GM12878 (cell line): ENCODE results near the gene TLNRD1. TPM values are rescaled to one million over a fixed set of nuclear protein-coding genes. Genes with fewer than 3 reads are reported as not detected.

Experiments
- ATAC-seq: fragments of 200-7000 bp; cut with Tn5 transposase; 3 replicates; pipeline ENCODE4 v1.9.1; 2020; ENCODE audit warnings: mild to moderate bottlenecking, moderate library complexity
- BruUV-seq: library from RNA; stranded (reverse); fragments of 400-500 nt; replicated peaks from 2 replicates; lab custom pipeline; 2021; lab: Mats Ljungman, UMichigan
- CTCF ChIA-PET: fragments of 300-600 bp; sonication (Branson Sonifier 250); formaldehyde crosslinking; extraction: SDS; loops from one replicate; lab custom pipeline; 2021; ENCODE audit warnings: inconsistent platforms; lab: Yijun Ruan, JAX
- POLR2A ChIA-PET: fragments of 350-600 bp; formaldehyde crosslinking; extraction: SDS; loops from one replicate; lab custom pipeline; 2021; ENCODE audit warnings: inconsistent platforms; lab: Charles Lee
- RAD21 ChIA-PET: fragments of 300-600 bp; sonication (Branson Sonifier 250); formaldehyde crosslinking; loops from one replicate; lab custom pipeline; 2023; ENCODE audit warnings: antibody characterized with exemption; ENCODE audit not compliant: unreplicated experiment; lab: Charles Lee
- SMC1A ChIA-PET: fragments of 300-600 bp; sonication (Branson Sonifier 250); formaldehyde crosslinking; loops from one replicate; lab custom pipeline; 2023; ENCODE audit not compliant: unreplicated experiment, uncharacterized antibody; lab: Charles Lee
- DNase-seq: peaks from one replicate; pipeline ENCODE4 v3.0.0-alpha.2; 2011; ENCODE audit warnings: low read depth, low spot score
- FAIRE-seq: peaks from 3 replicates; lab custom pipeline; 2011; peaks lifted over from hg19 to GRCh38; lab: Jason Lieb, UNC
- H2AFZ ChIP-seq: 2 replicates; pipeline ENCODE4 v1.6.0; 2011; ENCODE audit warnings: low read depth, low read length, control low read depth; ENCODE audit not compliant: control insufficient read depth
- H3K27ac ChIP-seq: 2 replicates; pipeline ENCODE4 v1.5.1; 2011; ENCODE audit warnings: control low read depth; ENCODE audit not compliant: control insufficient read depth, insufficient read depth
- H3K27me3 ChIP-seq, 2 experiments: replicated peaks in 1 of 2; 2 replicates each; pipeline versions ENCODE4 v1.6.0 to v1.6.1; 2011; ENCODE audit warnings: low read length in 1 of 2; ENCODE audit not compliant: control insufficient read depth in 2 of 2, insufficient read depth in 2 of 2
- H3K36me3 ChIP-seq, 2 experiments: 2 replicates each; pipeline ENCODE4 v1.5.1; 2011; ENCODE audit warnings: low read length in 1 of 2; ENCODE audit not compliant: control insufficient read depth in 2 of 2, insufficient read depth in 2 of 2
- H3K4me1 ChIP-seq: 2 replicates; pipeline ENCODE4 v1.6.1; 2011; ENCODE audit warnings: mild to moderate bottlenecking, low read length, moderate library complexity, mixed read lengths; ENCODE audit not compliant: control insufficient read depth, insufficient read depth
- H3K4me2 ChIP-seq: 2 replicates; pipeline ENCODE4 v1.6.0; 2011; ENCODE audit warnings: control low read depth; ENCODE audit not compliant: control insufficient read depth, insufficient read depth
- H3K4me3 ChIP-seq: fragments of 200-600 bp; sonication (generic); 2 replicates; pipeline ENCODE4 v1.5.1; 2016
- H3K79me2 ChIP-seq: 2 replicates; pipeline ENCODE4 v1.6.0; 2011; ENCODE audit warnings: low read length; ENCODE audit not compliant: control insufficient read depth, insufficient read depth
- H3K9ac ChIP-seq: 2 replicates; pipeline ENCODE4 v1.8.0; 2011; ENCODE audit warnings: low read length, control low read depth, mixed read lengths; ENCODE audit not compliant: control insufficient read depth, insufficient read depth
- H3K9me3 ChIP-seq: replicated peaks from 3 replicates; pipeline ENCODE4 v1.5.1; 2011; ENCODE audit warnings: mild to moderate bottlenecking, low read length; ENCODE audit not compliant: control insufficient read depth, insufficient read depth
- H4K20me1 ChIP-seq: 2 replicates; pipeline ENCODE4 v1.6.0; 2011; ENCODE audit not compliant: control insufficient read depth, insufficient read depth
- ATF3 ChIP-seq: IDR thresholded peaks from 2 replicates; pipeline ENCODE4 v1.6.1; 2011; ENCODE audit warnings: low read depth, mild to moderate bottlenecking, low read length, moderate library complexity, borderline replicate concordance; ENCODE audit errors: extremely low read depth
- CREM ChIP-seq: IDR thresholded peaks from 2 replicates; pipeline ENCODE4 v1.6.1; 2014; ENCODE audit warnings: antibody characterized with exemption, low read depth
- EGR1 ChIP-seq, 2 experiments: IDR thresholded peaks; 1 replicate in 1 of 2; 2 replicates in 1 of 2; pipeline ENCODE4 v1.6.1; 2011 to 2012; ENCODE audit warnings: low read depth in 2 of 2, low read length in 2 of 2, borderline replicate concordance in 1 of 2, mild to moderate bottlenecking in 1 of 2, moderate library complexity in 1 of 2
- ELK1 ChIP-seq: IDR thresholded peaks from 2 replicates; pipeline ENCODE4 v1.6.1; 2012; ENCODE audit warnings: low read depth, low read length, improper control_type of control experiment
- FOXM1 ChIP-seq: IDR thresholded peaks from 2 replicates; pipeline ENCODE4 v1.6.1; 2012; ENCODE audit warnings: low read depth, mild to moderate bottlenecking, inconsistent platforms, low read length, moderate library complexity
- IKZF1 ChIP-seq: fragments of 450-650 bp; conservative IDR thresholded peaks from 2 replicates; pipeline ENCODE4 v1.6.1; 2017; ENCODE audit warnings: antibody characterized with exemption, mild to moderate bottlenecking
- MAX ChIP-seq: IDR thresholded peaks from 2 replicates; pipeline ENCODE4 v1.6.1; 2012; ENCODE audit warnings: low read depth, low read length, improper control_type of control experiment
- MTA2 ChIP-seq: fragments of 450-650 bp; IDR thresholded peaks from 2 replicates; pipeline ENCODE4 v1.6.1; 2016; ENCODE audit warnings: low read depth, mild to moderate bottlenecking, moderate library complexity
- PAX5 ChIP-seq: IDR thresholded peaks from 2 replicates; pipeline ENCODE4 v1.6.1; 2011; ENCODE audit warnings: low read depth, low read length, borderline replicate concordance
- PBX3 ChIP-seq: IDR thresholded peaks from 2 replicates; pipeline ENCODE4 v1.6.1; 2011; ENCODE audit warnings: mild to moderate bottlenecking, low read depth, low read length, moderate library complexity; ENCODE audit not compliant: insufficient replicate concordance
- USF1 ChIP-seq: IDR thresholded peaks from 2 replicates; pipeline ENCODE4 v1.6.1; 2011; ENCODE audit warnings: borderline replicate concordance, low read depth, mild to moderate bottlenecking, moderate library complexity, mixed read lengths, low read length; ENCODE audit not compliant: insufficient read depth; ENCODE audit errors: extremely low read length
- ZBTB11 ChIP-seq: fragments of 450-650 bp; formaldehyde crosslinking; IDR thresholded peaks from 2 replicates; pipeline ENCODE4 v1.5.0; 2022; ENCODE audit warnings: mild to moderate bottlenecking, missing genetic modification characterization
- ZNF207 ChIP-seq: fragments of 450-650 bp; IDR thresholded peaks from 2 replicates; pipeline ENCODE4 v1.6.1; 2014; ENCODE audit warnings: antibody characterized with exemption, mild to moderate bottlenecking, borderline replicate concordance
- ZNF274 ChIP-seq: IDR thresholded peaks from one replicate; pipeline ENCODE4 v1.8.0; 2011; ENCODE audit not compliant: insufficient read length, insufficient read depth
- WGBS: methylation state at CpG from one replicate; pipeline ENCODE4 v1.1.6; 2016; ENCODE audit warnings: low lambda C conversion rate; ENCODE audit not compliant: insufficient replicate concordance, insufficient coverage; ENCODE audit errors: missing lambda C conversion rate; 5-methylcytosine and 5-hydroxymethylcytosine counted together
- in situ Hi-C: fragments of 300-500 bp; cut with MboI; formaldehyde crosslinking; loops from 9 replicates; pipeline ENCODE4 v1.14.3; 2018; ENCODE audit warnings: mixed read lengths
- intact Hi-C: fragments of 100-400 bp; cut with micrococcal nuclease; formaldehyde crosslinking; loops from one replicate; pipeline ENCODE4 v1.14.2; 2022; ENCODE audit not compliant: unreplicated experiment
- polyA plus RNA-seq, 11 experiments: library from polyadenylated mRNA; depleted of rRNA in 4 of 11; unstranded in 6 of 11; stranded (reverse) in 5 of 11; fragments of >200 nt; fragmentation: Nextera tagmentation in 4 of 11; fragmentation: Illumina TruSeq in 1 of 11; extraction: Ambion mirVana in 4 of 11; extraction: Trizol in 1 of 11; gene quantifications; 1 replicate in 1 of 11; 2 replicates in 10 of 11; pipeline versions ENCODE4 v1.2.1 to v1.2.3, GENCODE V29; 2011 to 2016; ENCODE audit warnings: inconsistent platforms in 2 of 11, missing spikeins in 2 of 11, low read depth in 1 of 11
- total RNA-seq, 4 experiments: library from RNA; depleted of rRNA in 3 of 4; stranded (reverse); fragments of >200 nt in 3 of 4; fragmentation: Illumina TruSeq in 1 of 4; extraction: Trizol in 1 of 4; gene quantifications; 2 replicates each; pipeline versions ENCODE4 v1.2.1 to v1.2.3, GENCODE V29; 2013 to 2021

TLNRD1 gene
- total and polyA plus RNA-seq, 10 of the 15 experiments (the other 5 are each of a cell fraction or from before 2014, with no cell fraction given): 2.5 to 44.8 (median 9.1) TPM

GRCh38 chr15:80992006-80992405 is 8.7 kb upstream of the TLNRD1 start:
- RAD21 ChIA-PET: interaction anchor here (1.7 kb wide), 2 partner anchors 8 to 274 kb away, joined by 6 to 7 read pairs; partner anchors contain the start of gene TLNRD1
- TF ChIP-seq PAX5: no peak
- TF ChIP-seq FOXM1: no peak
- no peak for TF ChIP-seq PBX3
- TF ChIP-seq MAX: no peak
- TF ChIP-seq EGR1 (IDR thresholded peaks at IDR 0.05; ENCODE audit: borderline replicate concordance in 1 of 2, low read depth in 2 of 2, low read length in 2 of 2): no peak
- TF ChIP-seq MTA2: no peak
- no peak for TF ChIP-seq ZNF274
- no peak for TF ChIP-seq ZNF207
- no peak for TF ChIP-seq ATF3
- TF ChIP-seq USF1: no peak
- TF ChIP-seq IKZF1: no peak
- no peak for TF ChIP-seq ELK1
- no peak for TF ChIP-seq CREM
- no peak for TF ChIP-seq ZBTB11

More at GRCh38 chr15:80992006-80992405, 8.7 kb upstream of the TLNRD1 start:
- Histone ChIP-seq H3K4me1 (no peaks in the 10 kb centered on the region), H3K4me2 (no peak overlapping the region), H3K27ac (no peak overlapping the region), H4K20me1 (no peaks in the 10 kb centered on the region), H3K9ac (no peak overlapping the region), H3K4me3 (no peak overlapping the region), H3K27me3 (no peaks in the 10 kb centered on the region), H3K79me2 (peaks cover 25% of the 10 kb centered on the region), H2AFZ (no peak overlapping the region), H3K9me3 (no peaks in the 10 kb centered on the region), H3K36me3 (peaks cover 0 to 1% of the 10 kb centered on the region in 2 experiments; a peak in 1 of 4 replicates)
- FAIRE-seq (no peak), DNase-seq (no peak), ATAC-seq (no peak)
- ChIA-PET SMC1A (interaction anchor here (1.5 to 2.2 kb wide), 4 partner anchors 8 to 274 kb away, joined by 4 to 12 read pairs (median 9); partner anchors contain the start of gene TLNRD1), CTCF (interaction anchor here (1.0 to 2.9 kb wide), 6 partner anchors 15 to 319 kb away, joined by 3 to 29 read pairs (median 5); no protein-coding TSS in a partner anchor), POLR2A (interaction anchor here (1.0 kb wide), 1 partner anchor 15 kb away, joined by 6 read pairs; no protein-coding TSS in a partner anchor)
- intact Hi-C loops: no loop called here
- WGBS: 68% methylated on average over 4 of the region's 4 CpGs
- in situ Hi-C loops: loop anchor here (5.0 to 10.0 kb wide), 2 partner anchors 115 to 303 kb away; no protein-coding TSS in a partner anchor
- BruUV-seq: no TSS peak
